H1 (cell line): Measurements from ENCODE around the gene GHRHR. TPM values are rescaled to one million over a fixed set of nuclear protein-coding genes. Genes with fewer than 3 reads are reported as not detected.

ENCODE experiments used
- polyA plus RNA-seq, 7 experiments: library from polyadenylated mRNA; depleted of rRNA in 3 of 7; stranded (reverse) in 5 of 7; unstranded in 2 of 7; fragments of >200 nt in 5 of 7; fragments of 200-250 nt in 2 of 7; gene quantifications; 1 replicate in 5 of 7; 2 replicates in 1 of 7; 4 replicates in 1 of 7; pipeline versions ENCODE4 v1.2.1 to v1.2.3, GENCODE V29; 2011 to 2013; ENCODE audit warnings: missing spikeins in 2 of 7, mixed read lengths in 2 of 7
- total RNA-seq: library from RNA; stranded (reverse); fragmentation: NEBNext Ultra II Directional; extraction: Animal tissue kit (Norgen Biotek cat#: 25700); gene quantifications from 2 replicates; pipeline ENCODE4 v1.2.1, GENCODE V29; 2021
- TF ChIP-seq, protein P1 (sequence below): IDR thresholded peaks from 2 replicates; pipeline ENCODE4 v1.6.1; 2011; ENCODE audit warnings: low read length, improper control_type of control experiment

The GHRHR gene
- total and polyA plus RNA-seq, 2 of the 8 experiments (the other 6 are each of a cell fraction or from before 2014, with no cell fraction given): 0.60 to 6.5 TPM

DNA sequence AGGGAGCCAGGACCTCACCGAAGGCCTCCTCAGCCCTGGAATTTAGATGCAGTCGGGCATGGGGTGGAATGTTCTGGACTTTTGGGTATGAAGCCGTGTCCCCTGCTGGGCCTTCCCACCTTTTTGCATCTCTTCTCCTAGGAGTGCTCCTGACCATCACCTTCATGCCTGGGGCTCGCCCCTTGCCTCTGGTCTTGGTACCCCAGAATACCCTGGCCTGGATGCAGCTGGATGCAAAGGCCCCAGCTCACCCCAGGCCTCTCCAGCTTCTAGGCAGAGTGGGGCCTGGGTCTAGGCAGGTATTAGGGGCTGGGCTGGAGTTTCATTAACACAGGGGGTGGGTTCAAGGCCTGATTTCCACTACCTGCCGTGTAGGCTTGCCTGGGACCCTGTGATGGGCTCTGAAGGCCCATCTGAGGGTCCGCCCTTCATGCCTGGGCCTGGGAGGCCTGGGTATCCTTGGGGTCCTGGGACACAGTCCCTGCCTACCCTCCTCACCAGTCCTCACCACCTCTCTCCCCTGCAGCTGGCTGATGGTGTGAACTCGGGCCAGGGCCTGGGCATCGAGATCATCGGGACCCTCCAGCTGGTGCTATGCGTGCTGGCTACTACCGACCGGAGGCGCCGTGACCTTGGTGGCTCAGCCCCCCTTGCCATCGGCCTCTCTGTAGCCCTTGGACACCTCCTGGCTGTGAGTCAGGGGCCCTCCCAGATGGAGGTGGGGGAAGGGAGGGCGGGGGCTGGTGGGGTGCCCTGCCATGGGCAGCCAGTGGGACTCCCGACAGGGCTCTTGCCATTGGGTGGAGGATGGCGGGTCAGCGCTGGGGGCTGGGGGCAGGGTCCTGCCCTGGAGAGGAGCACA lies 42.0 kb upstream of the GHRHR start (continued):
- TF ChIP-seq, protein P1, sequence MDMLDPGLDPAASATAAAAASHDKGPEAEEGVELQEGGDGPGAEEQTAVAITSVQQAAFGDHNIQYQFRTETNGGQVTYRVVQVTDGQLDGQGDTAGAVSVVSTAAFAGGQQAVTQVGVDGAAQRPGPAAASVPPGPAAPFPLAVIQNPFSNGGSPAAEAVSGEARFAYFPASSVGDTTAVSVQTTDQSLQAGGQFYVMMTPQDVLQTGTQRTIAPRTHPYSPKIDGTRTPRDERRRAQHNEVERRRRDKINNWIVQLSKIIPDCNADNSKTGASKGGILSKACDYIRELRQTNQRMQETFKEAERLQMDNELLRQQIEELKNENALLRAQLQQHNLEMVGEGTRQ: no peak
